ENCODE results near the gene PDE4D.

The PDE4D gene

GRCh38 chr5:59516161-59516560 lies 377.4 kb downstream of the PDE4D start:
- no peak for DNase-seq (ENCODE audit: low spot score)

GRCh38 chr5:59506285-59506877 lies 387.1 kb downstream of the PDE4D start:
- DNase-seq (ENCODE audit: low spot score) = no peak

GRCh38 chr5:59504043-59504442 lies 389.5 kb downstream of the PDE4D start:
- DNase-seq (ENCODE audit: low spot score) = no peak

GRCh38 chr5:59503220-59503619 lies 390.3 kb downstream of the PDE4D start:
- DNase-seq (ENCODE audit: low spot score) = no peak

- DNase-seq (ENCODE audit: low spot score) = no peak
These were observed 392.2 kb downstream of the PDE4D start for GRCh38 chr5:59501316-59501715.

GRCh38 chr5:59500014-59500413 lies 393.5 kb downstream of the PDE4D start:
- no peak for DNase-seq (ENCODE audit: low spot score)

- no peak for DNase-seq (ENCODE audit: low spot score)
These were observed 396.3 kb downstream of the PDE4D start for GRCh38 chr5:59497207-59497606.

GRCh38 chr5:59496524-59497134 lies 396.9 kb downstream of the PDE4D start:
- no peak for DNase-seq (ENCODE audit: low spot score)

- no peak for DNase-seq (ENCODE audit: low spot score)
These were observed 401.6 kb downstream of the PDE4D start for GRCh38 chr5:59491945-59492344.

GRCh38 chr5:59489551-59489950 lies 404.0 kb downstream of the PDE4D start:
- no peak for DNase-seq (ENCODE audit: low spot score)

- no peak for DNase-seq (ENCODE audit: low spot score)
These were observed 405.5 kb downstream of the PDE4D start for GRCh38 chr5:59487772-59488729.

GRCh38 chr5:59487068-59487686 lies 406.3 kb downstream of the PDE4D start:
- DNase-seq (ENCODE audit: low spot score) = no peak

GRCh38 chr5:59486508-59486907 lies 407.0 kb downstream of the PDE4D start:
- no peak for DNase-seq (ENCODE audit: low spot score)

- DNase-seq (ENCODE audit: low spot score) = no peak
These were observed 407.7 kb downstream of the PDE4D start for GRCh38 chr5:59485629-59486439.

- no peak for DNase-seq (ENCODE audit: low spot score)
These were observed 408.4 kb downstream of the PDE4D start for GRCh38 chr5:59485107-59485506.

- no peak for DNase-seq (ENCODE audit: low spot score)
These were observed 408.9 kb downstream of the PDE4D start for GRCh38 chr5:59484618-59485017.

GRCh38 chr5:59483971-59484472 lies 409.5 kb downstream of the PDE4D start:
- no peak for DNase-seq (ENCODE audit: low spot score)

GRCh38 chr5:59479086-59479485 lies 414.4 kb downstream of the PDE4D start:
- no peak for DNase-seq (ENCODE audit: low spot score)

- DNase-seq (ENCODE audit: low spot score) = no peak
These were observed 419.2 kb downstream of the PDE4D start for GRCh38 chr5:59474324-59474723.

GRCh38 chr5:59473611-59474010 lies 419.9 kb downstream of the PDE4D start:
- no peak for DNase-seq (ENCODE audit: low spot score)

GRCh38 chr5:59471463-59471862 lies 422.1 kb downstream of the PDE4D start:
- no peak for DNase-seq (ENCODE audit: low spot score)

- DNase-seq (ENCODE audit: low spot score) = no peak
These were observed 425.6 kb downstream of the PDE4D start for GRCh38 chr5:59467969-59468368.
